Neutrophil (primary cell): ENCODE data around the gene DUSP2.

Experiments
- H3K27ac ChIP-seq: fragments of 200-600 bp; sonication (generic); 2 replicates; pipeline ENCODE4 v1.5.1; 2016; ENCODE audit warnings: mild to moderate bottlenecking, moderate library complexity
- H3K27me3 ChIP-seq: fragments of 200-600 bp; sonication (generic); 2 replicates; pipeline ENCODE4 v1.6.0; 2016; ENCODE audit warnings: mild to moderate bottlenecking
- H3K36me3 ChIP-seq: fragments of 200-600 bp; sonication (generic); 2 replicates; pipeline ENCODE4 v1.5.1; 2017
- H3K4me1 ChIP-seq, 2 experiments: fragments of 200-600 bp in 1 of 2; sonication (generic) in 1 of 2; 1 replicate in 1 of 2; 2 replicates in 1 of 2; pipeline versions ENCODE4 v1.5.1 to v1.6.1; 2013 to 2016; ENCODE audit warnings: low read depth in 1 of 2, low read length in 1 of 2, mild to moderate bottlenecking in 1 of 2, moderate library complexity in 1 of 2; ENCODE audit not compliant: control insufficient read depth in 1 of 2, insufficient read depth in 1 of 2
- H3K4me3 ChIP-seq, 2 experiments: fragments of 200-600 bp in 1 of 2; sonication (generic) in 1 of 2; 1 replicate in 1 of 2; 2 replicates in 1 of 2; pipeline ENCODE4 v1.5.1; 2013 to 2016; ENCODE audit warnings: low read depth in 1 of 2, low read length in 1 of 2, mild to moderate bottlenecking in 1 of 2, moderate library complexity in 1 of 2
- H3K9me3 ChIP-seq: fragments of 200-600 bp; sonication (generic); 2 replicates; pipeline ENCODE4 v1.5.1; 2016
- CTCF ChIP-seq: fragments of 200-600 bp; sonication (generic); IDR thresholded peaks from 2 replicates; pipeline ENCODE4 v1.5.1; 2016; ENCODE audit warnings: antibody characterized with exemption

DUSP2 gene

GRCh38 chr2:96103761-96104486, 41.3 kb downstream of the DUSP2 start:
- H3K9me3 ChIP-seq, result peaks cover 11% of the 10 kb centered on the region
- no peak overlapping the region for H3K4me3 ChIP-seq
- no peaks in the 10 kb centered on the region for H3K4me1 ChIP-seq
- peaks cover 13% of the 10 kb centered on the region for H3K27me3 ChIP-seq
- H3K36me3 ChIP-seq, result no peaks in the 10 kb centered on the region
- peak overlapping the region; percentile 20 for H3K27ac ChIP-seq
- no peak for TF ChIP-seq CTCF

GRCh38 chr2:96103187-96103601, 42.0 kb downstream of the DUSP2 start:
- H3K9me3 ChIP-seq, result peaks cover 11% of the 10 kb centered on the region
- peaks cover 7% of the 10 kb centered on the region for H3K27me3 ChIP-seq
- H3K27ac ChIP-seq, result peak overlapping the region; percentile 20
- TF ChIP-seq CTCF, result no peak
- H3K4me3 ChIP-seq, result no peak overlapping the region
- no peaks in the 10 kb centered on the region for H3K36me3 ChIP-seq
- H3K4me1 ChIP-seq, result no peaks in the 10 kb centered on the region

GRCh38 chr2:96102596-96103186, 42.5 kb downstream of the DUSP2 start:
- Histone ChIP-seq H3K27me3 (peaks cover 2% of the 10 kb centered on the region), H3K36me3 (no peaks in the 10 kb centered on the region), H3K4me3 (no peak overlapping the region), H3K4me1 (no peaks in the 10 kb centered on the region), H3K27ac (no peak overlapping the region), H3K9me3 (peaks cover 11% of the 10 kb centered on the region)
- TF ChIP-seq CTCF, result no peak

GRCh38 chr2:96100893-96101304, 44.3 kb downstream of the DUSP2 start:
- no peak for TF ChIP-seq CTCF
- H3K36me3 ChIP-seq, result no peaks in the 10 kb centered on the region
- H3K9me3 ChIP-seq, result peaks cover 11% of the 10 kb centered on the region
- no peak overlapping the region for H3K27ac ChIP-seq
- H3K4me3 ChIP-seq, result no peak overlapping the region
- no peaks in the 10 kb centered on the region for H3K4me1 ChIP-seq
- H3K27me3 ChIP-seq, result no peaks in the 10 kb centered on the region

GRCh38 chr2:96099861-96100798, 45.1 kb downstream of the DUSP2 start:
- Histone ChIP-seq H3K9me3 (peaks cover 3% of the 10 kb centered on the region), H3K4me3 (no peak overlapping the region), H3K27ac (no peak overlapping the region), H3K4me1 (no peaks in the 10 kb centered on the region), H3K27me3 (no peaks in the 10 kb centered on the region), H3K36me3 (no peaks in the 10 kb centered on the region)
- no peak for TF ChIP-seq CTCF
